Neutrophil (primary cell): ENCODE data around the gene IDE.
"Not testable (repeated sequence)": the region's sequence is repeated elsewhere in the genome, so short reads cannot be mapped to it uniquely, and the experiment has no call there.

Source experiments
- H3K27ac ChIP-seq: fragments of 200-600 bp; sonication (generic); 2 replicates; pipeline ENCODE4 v1.5.1; 2016; ENCODE audit warnings: mild to moderate bottlenecking, moderate library complexity
- H3K27me3 ChIP-seq: fragments of 200-600 bp; sonication (generic); 2 replicates; pipeline ENCODE4 v1.6.0; 2016; ENCODE audit warnings: mild to moderate bottlenecking
- H3K36me3 ChIP-seq: fragments of 200-600 bp; sonication (generic); 2 replicates; pipeline ENCODE4 v1.5.1; 2017
- H3K4me1 ChIP-seq, 2 experiments: fragments of 200-600 bp in 1 of 2; sonication (generic) in 1 of 2; 1 replicate in 1 of 2; 2 replicates in 1 of 2; pipeline versions ENCODE4 v1.5.1 to v1.6.1; 2013 to 2016; ENCODE audit warnings: low read depth in 1 of 2, low read length in 1 of 2, mild to moderate bottlenecking in 1 of 2, moderate library complexity in 1 of 2; ENCODE audit not compliant: control insufficient read depth in 1 of 2, insufficient read depth in 1 of 2
- H3K4me3 ChIP-seq, 2 experiments: fragments of 200-600 bp in 1 of 2; sonication (generic) in 1 of 2; 1 replicate in 1 of 2; 2 replicates in 1 of 2; pipeline ENCODE4 v1.5.1; 2013 to 2016; ENCODE audit warnings: low read depth in 1 of 2, low read length in 1 of 2, mild to moderate bottlenecking in 1 of 2, moderate library complexity in 1 of 2
- H3K9me3 ChIP-seq: fragments of 200-600 bp; sonication (generic); 2 replicates; pipeline ENCODE4 v1.5.1; 2016
- CTCF ChIP-seq: fragments of 200-600 bp; sonication (generic); IDR thresholded peaks from 2 replicates; pipeline ENCODE4 v1.5.1; 2016; ENCODE audit warnings: antibody characterized with exemption

The IDE gene

GRCh38 chr10:92475357-92475868 is 98.5 kb downstream of the IDE start:
- Histone ChIP-seq H3K9me3 (no peaks in the 10 kb centered on the region), H3K4me3 (no peak overlapping the region), H3K27ac (no peak overlapping the region), H3K4me1 (peaks cover 8 to 11% of the 10 kb centered on the region in 2 experiments), H3K27me3 (no peaks in the 10 kb centered on the region), H3K36me3 (peaks cover 14% of the 10 kb centered on the region)
- TF ChIP-seq CTCF: no peak

GRCh38 chr10:92470026-92470425 is 103.9 kb downstream of the IDE start:
- Histone ChIP-seq H3K9me3 (no peaks in the 10 kb centered on the region), H3K4me3 (no peak overlapping the region), H3K36me3 (peaks cover 9% of the 10 kb centered on the region), H3K4me1 (peaks cover 35 to 37% of the 10 kb centered on the region in 2 experiments), H3K27me3 (no peaks in the 10 kb centered on the region), H3K27ac (peak overlapping the region; percentile 47)
- no peak for TF ChIP-seq CTCF

- TF ChIP-seq CTCF: no peak
- Histone ChIP-seq H3K27me3 (no peaks in the 10 kb centered on the region), H3K9me3 (no peaks in the 10 kb centered on the region), H3K27ac (no peak overlapping the region), H3K36me3 (peaks cover 52% of the 10 kb centered on the region), H3K4me3 (no peak overlapping the region), H3K4me1 (peaks cover 13 to 19% of the 10 kb centered on the region in 2 experiments)
These were observed 109.5 kb downstream of the IDE start for GRCh38 chr10:92464364-92464763.

GRCh38 chr10:92463582-92463981 is 110.3 kb downstream of the IDE start:
- no peak overlapping the region for H3K27ac ChIP-seq
- no peak overlapping the region for H3K4me3 ChIP-seq
- TF ChIP-seq CTCF: no peak
- H3K9me3 ChIP-seq: no peaks in the 10 kb centered on the region
- peaks cover 7 to 12% of the 10 kb centered on the region in 2 experiments for H3K4me1 ChIP-seq
- H3K27me3 ChIP-seq: no peaks in the 10 kb centered on the region
- peaks cover 52% of the 10 kb centered on the region for H3K36me3 ChIP-seq

GRCh38 chr10:92454955-92455354 is 118.9 kb downstream of the IDE start:
- H3K27me3 ChIP-seq, H3K27ac ChIP-seq, H3K4me3 ChIP-seq, H3K9me3 ChIP-seq: not testable (repeated sequence)
- Histone ChIP-seq H3K36me3 (peaks cover 25% of the 10 kb centered on the region), H3K4me1 (peaks cover 11 to 15% of the 10 kb centered on the region in 2 experiments)

- Histone ChIP-seq H3K9me3 (no peaks in the 10 kb centered on the region), H3K27me3 (no peaks in the 10 kb centered on the region), H3K27ac (no peak overlapping the region), H3K4me1 (peaks cover 6 to 10% of the 10 kb centered on the region in 2 experiments), H3K36me3 (peaks cover 23% of the 10 kb centered on the region), H3K4me3 (no peak overlapping the region)
- TF ChIP-seq CTCF: no peak
These were observed 121.6 kb downstream of the IDE start for GRCh38 chr10:92452313-92452712.
